ENCODE measurements around the gene MPP2.
"Not testable (repeated sequence)": the region's sequence is repeated elsewhere in the genome, so short reads cannot be mapped to it uniquely, and the experiment has no call there.

The MPP2 gene

DNA sequence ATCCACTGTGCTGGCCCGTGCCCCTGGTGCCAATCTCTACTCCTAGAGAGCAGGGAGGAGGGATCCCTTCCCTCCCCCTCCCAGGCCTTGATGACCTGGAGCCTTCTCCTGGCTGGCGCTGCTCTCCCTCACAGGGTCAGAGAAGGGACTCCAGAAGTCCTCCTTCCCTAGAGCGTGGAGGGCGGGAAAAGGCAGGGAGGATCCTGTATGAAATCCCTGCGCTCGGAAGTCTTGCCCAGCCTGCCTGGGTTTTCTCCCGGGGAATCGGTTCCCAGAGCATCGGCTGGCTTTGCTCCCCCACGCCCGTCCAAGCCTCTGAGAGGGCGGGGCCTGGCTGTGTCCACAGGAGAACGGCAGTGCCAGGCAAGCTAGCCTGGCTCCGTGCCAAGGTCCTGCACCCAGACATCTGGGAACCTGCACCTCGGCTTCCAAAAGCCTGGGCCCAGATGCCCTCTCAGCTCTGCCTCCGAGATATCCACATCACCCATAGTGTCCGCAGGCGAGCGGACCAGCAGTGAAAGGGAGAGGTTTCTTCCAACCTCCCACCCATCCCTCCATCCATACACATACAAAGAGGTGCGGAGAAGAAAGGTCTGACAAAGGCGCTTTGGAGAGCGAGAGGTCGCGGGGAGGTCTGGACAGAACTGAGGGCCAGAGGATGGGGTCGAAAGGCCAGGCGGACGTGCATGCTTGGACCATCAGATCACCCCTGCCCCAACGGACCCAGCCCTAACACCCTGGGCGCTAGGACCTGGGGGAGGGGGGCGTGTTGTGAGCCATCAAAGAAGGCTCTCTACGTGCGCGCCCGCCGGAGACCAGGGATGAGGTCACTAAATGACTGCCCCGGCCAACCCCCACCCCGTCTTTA lies 1.1 kb downstream of the MPP2 start:
- DNase-seq: peak; percentile 79 to 98 (median 92)
- intact Hi-C loops (cut with DNase I): no loop called here

DNA sequence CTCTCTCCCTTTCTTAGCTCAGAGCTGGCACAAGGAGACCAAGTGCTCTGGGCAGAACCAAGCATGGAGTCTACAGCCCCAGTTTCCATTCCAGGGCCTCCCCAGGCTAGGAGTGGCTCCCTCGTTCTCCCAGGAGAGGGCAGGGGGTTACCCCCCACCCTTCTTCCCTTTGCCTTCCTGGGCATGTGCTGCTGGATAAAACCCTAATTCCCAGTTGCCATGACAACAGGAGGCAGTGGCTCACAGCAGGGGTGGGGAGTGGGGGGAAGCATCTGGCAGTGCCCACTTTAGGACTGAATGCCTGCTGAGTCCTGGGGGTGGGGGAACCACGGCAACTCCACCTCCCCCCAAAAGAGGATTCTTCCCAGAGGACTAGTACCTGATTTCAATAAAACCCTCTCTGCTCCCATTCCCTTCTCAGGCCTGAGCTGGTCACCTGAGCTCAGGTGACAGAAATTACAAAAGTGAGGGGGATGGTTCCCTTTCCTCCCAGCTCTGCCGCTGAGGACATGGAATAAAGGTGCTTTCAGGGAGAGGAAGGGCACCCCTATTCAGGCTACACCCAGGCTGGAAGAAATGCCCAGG lies 1.8 kb downstream of the MPP2 start:
- peak in 1 of 10 donors; percentile 58 for DNase-seq
- intact Hi-C loops (cut with DNase I): no loop called here

DNA sequence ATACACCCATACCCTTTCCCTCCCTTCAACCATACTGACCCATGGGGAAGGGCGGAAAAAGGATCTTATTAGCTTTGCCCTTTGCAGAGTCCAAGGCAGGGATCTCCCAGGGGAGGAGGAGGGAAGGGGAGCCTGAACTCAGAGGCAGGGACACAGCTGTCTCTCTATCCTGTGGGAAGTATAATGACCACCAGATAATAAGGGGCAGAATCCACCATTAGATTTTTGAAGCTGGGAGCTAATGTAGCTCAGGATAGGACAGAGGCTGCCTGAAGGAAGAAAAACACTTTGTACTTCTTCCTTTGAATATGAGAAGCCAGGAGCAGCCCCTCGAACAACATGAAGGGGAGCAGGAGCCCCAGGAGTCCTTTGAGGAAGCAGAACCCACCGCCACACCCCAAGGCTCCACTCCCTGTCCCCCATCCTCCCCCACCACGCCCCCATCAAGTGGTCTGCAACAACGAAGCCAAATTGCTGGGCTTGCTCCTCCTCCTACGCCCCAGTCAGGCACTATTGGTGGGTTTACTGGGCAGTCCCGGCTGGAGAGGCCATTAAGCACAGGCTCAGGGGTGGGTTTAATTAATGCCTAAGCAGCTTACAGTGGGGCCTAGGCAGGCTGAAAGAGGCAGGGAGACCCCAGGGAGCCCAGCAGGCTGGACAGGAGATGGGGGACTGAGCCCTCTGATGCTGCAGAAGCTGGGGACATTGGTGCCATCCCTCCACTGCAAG lies 5.3 kb downstream of the MPP2 start:
- DNase-seq: peak in 1 of 10 donors; percentile 55
- intact Hi-C loops (cut with DNase I): no loop called here

DNA sequence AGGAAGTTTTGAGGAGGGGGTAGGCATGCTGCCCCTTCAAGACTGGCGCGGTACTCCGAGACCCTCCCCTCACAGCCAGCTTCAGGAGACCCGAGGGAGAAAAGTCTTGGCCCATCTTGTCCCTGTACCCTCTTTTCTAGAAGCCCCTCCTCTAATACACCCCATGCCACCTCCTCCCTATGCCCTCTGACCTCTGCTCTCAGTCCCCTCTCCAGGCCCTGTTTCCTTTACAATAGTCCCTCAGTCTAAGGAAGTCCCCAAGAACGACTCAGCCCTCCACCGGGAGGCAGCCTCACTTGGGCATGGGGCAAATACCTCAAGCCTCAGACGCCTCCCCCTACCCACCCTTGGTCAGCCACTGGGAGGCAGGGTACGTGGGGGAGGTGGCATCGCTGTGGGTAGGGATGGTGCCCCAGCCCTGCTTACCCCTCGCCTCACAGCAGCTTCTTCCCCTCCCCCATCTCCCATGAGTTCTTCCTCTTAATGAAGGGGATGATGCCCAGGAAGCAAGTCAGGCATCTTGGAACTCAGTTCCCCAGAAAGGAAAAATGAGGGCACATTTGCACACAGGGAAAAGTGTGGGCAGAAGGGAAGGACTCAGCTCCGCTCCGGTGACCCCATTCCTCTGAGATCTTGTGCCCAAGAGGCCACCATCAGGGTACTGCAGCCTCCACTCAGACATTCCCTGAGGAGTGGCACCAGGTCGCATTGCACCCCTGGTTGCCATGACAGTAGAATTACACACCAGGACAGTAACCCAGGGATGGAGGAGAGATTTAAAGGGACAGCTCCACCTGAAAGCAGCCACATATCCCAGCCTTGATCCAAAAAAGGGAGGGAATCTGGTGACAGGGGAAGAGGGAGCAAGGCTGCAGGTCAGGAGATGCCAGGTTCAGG lies 6.2 kb downstream of the MPP2 start:
- peak in 1 of 10 donors; percentile 62 for DNase-seq
- intact Hi-C loops (cut with DNase I): no loop called here

DNA sequence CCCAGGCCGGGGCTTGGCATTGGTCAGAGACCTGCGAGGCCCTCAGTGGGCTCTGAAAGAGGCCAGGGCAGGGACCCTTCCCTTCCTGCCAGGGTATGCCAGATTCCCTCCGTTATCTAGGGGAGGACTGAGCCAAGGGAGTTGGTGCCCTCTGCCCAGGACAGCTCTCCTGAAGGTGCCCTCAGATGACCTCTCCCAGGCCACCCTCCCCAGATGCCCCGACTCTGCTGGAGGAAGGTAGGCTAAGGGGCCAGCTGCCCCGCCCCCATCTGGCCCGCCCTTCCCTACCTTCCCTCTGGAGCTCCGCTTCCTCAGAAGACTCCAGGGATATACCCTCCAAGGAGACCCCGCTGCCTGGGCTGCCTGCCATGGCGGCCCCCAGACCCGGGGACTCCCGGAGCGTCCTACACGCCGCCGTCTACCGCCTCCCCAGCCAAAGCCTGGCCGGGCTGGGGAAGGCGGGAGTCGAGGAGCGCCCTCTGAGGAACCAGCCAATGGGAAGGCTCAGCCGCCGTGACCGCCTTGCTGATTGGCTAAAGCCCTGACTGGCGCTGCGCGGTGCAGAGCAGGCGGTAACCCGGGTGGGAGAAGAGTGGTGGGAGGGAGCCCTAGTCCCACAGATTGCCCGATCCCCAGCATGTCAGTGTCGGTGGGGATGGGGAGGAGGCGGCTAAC lies 7.0 kb downstream of the MPP2 start:
- intact Hi-C loops (cut with DNase I): no loop called here
- DNase-seq: peak; percentile 85 to 98 (median 92)

DNA sequence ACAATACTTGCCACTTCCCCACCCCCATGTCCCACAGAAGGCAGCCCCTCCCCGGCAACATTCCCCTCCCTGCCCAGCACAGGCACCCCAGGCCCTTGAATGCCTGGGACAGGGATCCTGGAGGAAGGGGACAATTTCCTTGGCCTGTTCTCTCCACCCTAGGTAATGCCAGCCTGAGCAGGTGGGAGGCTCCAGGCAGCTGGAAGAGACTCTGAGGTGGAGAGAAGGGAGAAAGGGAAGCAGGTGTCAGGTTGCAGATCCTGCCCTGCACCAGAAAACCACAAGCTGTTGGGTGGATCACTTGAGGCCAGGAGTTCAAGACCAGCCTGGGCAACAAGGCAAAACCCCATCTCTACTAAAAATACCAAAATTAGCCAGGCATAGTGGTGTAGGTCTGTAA lies 8.9 kb downstream of the MPP2 start:
- intact Hi-C loops (cut with DNase I): no loop called here
- DNase-seq: peak in 1 of 10 donors; percentile 22

DNA sequence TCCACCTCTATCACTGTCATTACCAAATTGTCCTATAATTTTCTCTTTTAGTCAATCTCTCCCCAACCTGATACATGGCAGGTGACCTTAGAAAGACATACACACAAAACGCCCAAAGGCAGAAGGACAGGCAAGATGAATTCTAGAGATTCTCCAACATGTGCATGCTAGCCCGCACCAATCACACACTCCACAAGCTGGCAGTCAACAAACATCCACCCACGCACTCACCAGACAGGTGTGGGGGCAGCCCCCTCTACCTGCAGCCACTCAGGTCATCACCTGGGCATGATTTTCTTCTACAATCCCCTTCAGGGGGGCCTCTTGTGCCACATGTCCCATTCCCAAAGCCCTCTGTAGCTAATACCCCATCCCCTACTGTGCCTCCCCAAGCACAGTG lies 9.5 kb downstream of the MPP2 start:
- DNase-seq: no peak
- intact Hi-C loops (cut with DNase I): no loop called here

DNA sequence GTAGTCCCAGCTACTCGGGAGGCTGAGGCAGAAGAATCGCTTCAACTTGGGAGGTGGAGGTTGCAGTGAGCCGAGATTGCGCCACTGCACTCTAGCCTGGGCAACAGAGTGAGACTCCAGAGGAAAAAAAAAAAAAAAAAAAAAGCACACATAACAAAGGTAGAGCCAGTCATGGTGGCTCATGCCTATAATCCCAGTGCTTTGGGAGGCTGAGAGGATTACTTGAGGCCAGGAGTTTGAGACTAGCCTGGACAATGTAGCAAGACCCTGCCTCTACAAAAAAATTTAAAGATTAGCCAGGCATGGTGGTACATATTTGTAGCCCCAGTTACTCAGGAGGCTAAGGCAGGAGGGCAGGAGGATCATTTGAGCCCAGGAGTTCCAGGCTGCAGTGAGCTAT lies 12.8 kb downstream of the MPP2 start:
- intact Hi-C loops (cut with DNase I); DNase-seq: not testable (repeated sequence)

DNA sequence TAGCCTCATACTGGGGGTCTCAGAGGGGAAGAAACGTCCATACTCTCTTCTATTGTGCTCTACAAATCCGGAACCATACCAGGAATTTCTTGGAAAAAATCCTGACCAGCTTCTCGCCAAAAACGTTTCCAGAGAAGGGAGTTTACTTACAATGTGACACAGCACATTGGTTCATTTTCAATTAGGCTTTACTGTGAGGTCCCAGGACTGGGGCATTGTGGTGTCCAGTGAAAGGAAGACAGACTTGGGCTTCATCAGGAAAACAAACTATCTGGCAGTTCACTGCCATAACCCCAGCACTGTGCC lies 14.7 kb downstream of the MPP2 start:
- DNase-seq: no peak
- intact Hi-C loops (cut with DNase I): no loop called here

DNA sequence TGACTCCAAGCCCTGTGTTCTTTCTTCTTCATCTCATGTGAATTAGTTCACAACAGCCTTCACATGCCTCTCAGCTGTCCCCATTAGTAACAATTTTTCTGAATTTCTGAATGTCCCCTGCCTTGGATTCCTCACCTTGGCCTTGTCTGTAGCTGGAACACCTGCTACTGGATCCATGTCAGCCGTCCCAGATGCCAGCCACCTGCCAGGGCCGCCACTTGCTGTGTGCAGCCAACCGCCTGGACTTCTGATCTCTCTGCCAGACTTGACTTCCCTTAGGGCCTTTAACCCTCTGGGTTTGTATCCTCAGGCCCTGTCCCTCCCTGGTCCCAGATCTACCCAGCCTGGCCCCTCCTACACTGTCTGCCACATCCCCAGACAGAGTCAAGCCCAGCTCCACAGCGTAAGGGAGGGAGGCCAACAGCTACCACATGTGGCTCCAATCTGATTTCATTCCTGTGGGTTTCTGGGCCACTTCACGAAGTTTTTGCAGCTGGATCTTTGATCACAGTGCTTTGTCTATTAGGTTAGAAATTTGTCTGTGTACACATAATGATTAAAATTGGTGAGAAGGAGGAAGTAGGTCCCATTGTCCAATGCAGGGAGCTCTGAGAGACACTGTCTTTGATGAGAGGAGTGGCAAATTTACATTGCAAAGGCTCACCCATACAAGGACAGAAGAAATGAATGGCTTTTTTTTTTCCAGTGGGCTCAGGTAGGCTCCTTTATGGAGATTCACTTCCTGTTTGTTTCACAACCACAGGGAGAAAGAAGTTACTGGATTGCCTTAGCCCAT lies 15.3 kb downstream of the MPP2 start:
- DNase-seq: no peak
- intact Hi-C loops (cut with DNase I): no loop called here

DNA sequence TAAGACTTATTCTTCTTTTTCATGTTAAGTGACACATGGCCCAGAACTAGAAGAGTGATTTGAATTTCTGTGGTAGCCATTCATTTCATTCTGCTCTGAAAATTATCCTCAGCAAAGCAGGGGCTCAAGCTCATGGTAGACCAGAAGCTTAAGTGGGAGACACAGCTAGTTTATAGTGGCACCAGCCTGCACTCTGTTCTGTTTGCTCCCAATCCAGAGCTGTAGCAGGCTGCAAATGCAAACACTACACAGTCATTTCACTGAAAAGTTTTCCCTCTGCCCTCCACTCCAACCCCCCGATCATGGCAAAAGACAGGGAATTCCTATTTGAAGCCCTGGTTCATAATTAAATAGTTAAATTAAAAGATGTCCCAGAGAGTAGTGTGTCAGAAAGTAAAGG lies 17.1 kb downstream of the MPP2 start:
- intact Hi-C loops (cut with DNase I): no loop called here
- DNase-seq: no peak

DNA sequence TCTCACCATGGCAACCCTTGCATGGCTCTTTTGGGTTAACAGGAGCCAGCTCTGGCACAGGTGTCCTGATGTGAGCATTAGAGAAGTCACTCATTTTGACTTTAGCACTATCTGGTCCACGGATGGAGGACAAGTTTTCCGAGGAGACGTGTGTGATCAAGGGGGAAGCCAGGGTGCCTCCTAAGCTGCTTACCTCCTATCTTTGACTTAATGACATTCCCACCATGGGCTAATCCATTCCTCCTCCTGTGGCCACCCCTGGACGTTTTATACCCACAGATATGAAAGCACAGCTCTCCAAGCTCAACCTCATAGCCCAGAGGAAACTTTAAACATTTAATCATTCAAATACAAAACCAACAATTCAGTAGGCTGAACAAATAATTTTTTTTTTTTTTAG lies 18.8 kb downstream of the MPP2 start:
- intact Hi-C loops (cut with DNase I): no loop called here
- no peak for DNase-seq

DNA sequence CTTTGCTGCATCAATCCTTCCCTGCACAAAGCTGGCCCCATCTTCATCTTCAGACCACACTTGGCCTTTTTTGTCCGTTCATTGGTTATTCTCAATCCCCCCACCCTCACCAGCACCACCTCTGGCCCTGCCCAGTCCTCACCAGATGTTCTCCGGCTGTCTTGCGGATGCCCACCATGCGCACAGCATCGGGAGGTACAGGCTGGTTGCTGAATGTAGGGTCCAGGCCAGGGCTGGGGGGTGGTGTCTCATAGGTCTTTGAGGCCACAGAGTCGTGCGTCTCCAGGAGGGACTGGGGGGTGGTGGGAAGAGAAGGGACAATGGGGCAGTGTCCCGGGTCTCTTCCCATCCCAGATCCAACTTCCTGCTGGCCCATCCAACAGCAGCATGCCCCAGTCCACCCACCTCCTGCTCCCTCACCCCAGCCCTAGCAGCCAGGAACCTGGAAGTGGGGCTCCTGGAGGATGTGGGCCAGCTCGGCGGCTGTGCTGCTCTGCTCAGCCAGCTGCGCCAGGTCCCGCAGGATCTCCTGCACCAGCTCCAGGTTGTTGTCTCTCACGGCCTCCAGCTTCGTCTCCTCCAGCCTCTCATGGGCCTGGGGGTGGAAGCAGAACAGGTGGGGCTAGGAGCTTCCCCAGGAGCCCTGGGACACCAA lies 24.4 kb downstream of the MPP2 start:
- intact Hi-C loops (cut with DNase I): no loop called here
- DNase-seq: no peak

DNA sequence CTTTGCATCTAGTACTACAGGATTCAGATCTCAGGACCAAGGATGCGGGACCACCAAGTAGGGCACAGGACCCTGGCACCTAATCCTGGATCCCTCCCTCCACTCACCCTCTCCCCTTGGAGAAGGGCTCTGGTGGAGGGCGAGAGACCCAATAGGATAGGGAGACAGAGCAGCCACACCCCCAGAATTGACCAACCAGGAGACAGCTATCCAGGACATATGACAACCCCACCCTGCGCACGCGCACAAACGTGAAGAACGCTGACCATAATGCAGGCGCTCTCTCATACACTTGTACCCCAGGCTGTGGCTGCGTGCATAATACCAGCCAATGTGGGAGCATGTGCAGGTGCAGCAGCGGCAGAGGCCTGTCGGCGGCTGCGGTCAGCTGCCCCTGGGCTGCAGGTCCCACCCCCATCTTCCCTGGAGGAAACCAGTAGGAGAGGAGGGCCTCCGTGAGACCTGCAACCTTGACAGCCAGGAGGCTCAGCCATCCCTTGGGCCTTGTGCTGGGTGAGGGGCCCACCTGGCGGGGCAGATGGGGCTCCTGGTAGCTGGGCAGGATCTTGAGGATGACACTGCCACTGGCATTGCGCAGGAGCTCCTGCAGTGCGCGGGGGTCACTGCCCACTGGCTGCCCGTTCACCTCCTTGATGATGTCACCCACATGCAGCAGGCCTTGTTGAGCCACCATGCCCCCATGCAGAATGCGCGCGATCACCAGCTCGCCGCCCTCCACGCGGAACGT lies 25.4 kb downstream of the MPP2 start:
- DNase-seq: no peak
- intact Hi-C loops (cut with DNase I): no loop called here

DNA sequence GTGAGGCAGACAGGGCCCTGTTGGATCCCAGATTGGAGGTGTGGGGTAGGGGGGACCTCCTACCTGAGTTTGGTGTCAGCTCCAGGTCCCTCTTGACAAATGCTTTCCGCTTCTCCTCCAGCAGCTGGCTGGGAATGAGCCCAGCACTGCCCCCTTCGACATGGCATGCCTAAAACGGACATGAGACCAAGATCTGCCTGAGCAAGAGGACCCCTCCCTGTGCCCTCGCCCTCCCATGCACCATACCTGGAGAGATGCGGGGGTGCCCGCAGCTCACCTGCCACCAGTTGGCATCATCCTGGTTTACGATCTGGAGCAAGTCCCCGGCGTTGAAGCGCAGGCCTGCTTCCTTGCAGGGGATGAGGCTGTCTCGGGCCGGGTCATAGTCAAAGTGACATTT lies 26.2 kb downstream of the MPP2 start:
- intact Hi-C loops (cut with DNase I): no loop called here
- DNase-seq: no peak

DNA sequence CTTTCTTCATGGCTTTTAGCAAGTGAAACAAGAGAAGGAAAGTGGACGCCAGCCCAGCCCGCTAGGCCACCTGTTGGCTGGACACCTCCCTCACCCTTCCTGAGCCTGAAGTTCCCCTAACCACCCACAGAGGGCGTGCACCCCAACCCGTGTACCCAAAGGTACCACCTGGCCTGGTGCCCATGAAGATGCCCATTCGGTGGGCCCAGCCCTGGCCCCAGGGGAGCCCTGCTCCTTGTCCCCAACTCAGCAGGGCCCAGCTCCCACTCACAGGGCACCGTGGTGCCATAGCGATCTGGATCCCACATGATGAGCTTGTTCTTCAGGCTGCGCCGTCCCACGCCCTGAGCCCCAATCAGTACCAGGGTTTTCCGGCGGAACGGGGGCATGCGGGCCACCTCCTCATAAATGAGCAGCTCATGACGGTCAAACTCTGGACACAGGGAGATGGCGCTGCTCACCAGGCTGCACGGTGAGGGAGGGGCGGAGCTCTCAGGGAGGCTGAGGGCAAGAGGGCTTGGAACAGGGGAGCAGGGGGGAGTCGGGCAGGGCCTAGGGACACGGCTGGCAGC lies 26.8 kb downstream of the MPP2 start:
- intact Hi-C loops (cut with DNase I): no loop called here
- peak in 5 of 10 donors; percentile 15 to 82 (median 28) for DNase-seq

DNA sequence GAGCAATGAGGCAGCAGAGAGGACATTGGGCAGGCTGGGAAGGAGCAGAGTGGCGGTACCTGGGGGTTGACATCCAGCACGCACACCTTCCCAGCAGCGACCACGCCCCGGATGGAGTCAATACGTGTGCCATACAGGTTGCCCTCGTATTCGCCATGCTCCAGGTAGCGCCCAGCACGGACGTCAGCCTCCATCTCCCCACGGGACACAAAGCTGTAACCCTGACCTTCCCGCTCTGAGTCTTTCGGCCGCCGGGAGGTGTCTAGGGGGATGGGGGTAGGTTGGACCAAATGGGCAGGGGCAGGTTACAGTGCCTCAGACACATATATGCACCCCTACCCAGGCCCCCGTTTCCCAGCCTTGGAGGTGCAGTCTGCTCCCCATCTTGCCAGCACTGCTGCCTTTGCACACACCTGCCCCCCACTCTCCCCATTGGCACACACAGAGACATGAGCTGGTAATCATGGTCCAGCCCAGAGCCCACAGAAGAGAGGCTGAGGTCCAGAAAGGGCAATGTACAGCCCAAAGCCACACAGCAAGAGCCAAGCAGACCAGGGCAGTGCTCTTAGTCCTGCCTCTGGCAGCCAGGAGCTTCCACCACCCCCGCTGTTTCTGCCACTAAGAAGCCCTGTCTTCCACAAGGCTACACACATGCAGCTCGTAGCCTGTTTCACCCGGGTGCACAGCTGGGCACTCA lies 27.5 kb downstream of the MPP2 start:
- DNase-seq: no peak
- intact Hi-C loops (cut with DNase I): loop anchor here (10.0 kb wide), 2 partner anchors 65 to 115 kb away; partner anchors contain the start of gene PPY

Data from posterior cingulate gyrus (tissue), 11 donors.